ELF-1 (cell line): ENCODE data around the gene KLLN.
"Not testable (repeated sequence)": the region's sequence is repeated elsewhere in the genome, so short reads cannot be mapped to it uniquely, and the experiment has no call there.

ENCODE experiments used
- DNase-seq: peaks from one replicate; pipeline ENCODE4 v3.0.0-alpha.2; 2016; ENCODE audit warnings: low read depth, low spot score

Gene KLLN

GRCh38 chr10:87842776-87843497 lies 20.4 kb downstream of the KLLN start:
- DNase-seq, result no peak

- no peak for DNase-seq
These were observed 21.1 kb downstream of the KLLN start for GRCh38 chr10:87842220-87842641.

- DNase-seq, result no peak
These were observed 22.1 kb downstream of the KLLN start for GRCh38 chr10:87841186-87841585.

GRCh38 chr10:87838650-87839049 lies 24.7 kb downstream of the KLLN start:
- no peak for DNase-seq

- no peak for DNase-seq
These were observed 25.9 kb downstream of the KLLN start for GRCh38 chr10:87837445-87837844.

GRCh38 chr10:87836098-87836497 lies 27.2 kb downstream of the KLLN start:
- no peak for DNase-seq

- DNase-seq, result no peak
These were observed 33.2 kb downstream of the KLLN start for GRCh38 chr10:87829986-87830729.

GRCh38 chr10:87829051-87829450 lies 34.3 kb downstream of the KLLN start:
- DNase-seq, result not testable (repeated sequence)

GRCh38 chr10:87827681-87828080 lies 35.7 kb downstream of the KLLN start:
- no peak for DNase-seq

GRCh38 chr10:87826653-87827052 lies 36.7 kb downstream of the KLLN start:
- no peak for DNase-seq

- no peak for DNase-seq
These were observed 44.1 kb downstream of the KLLN start for GRCh38 chr10:87819289-87819585.

GRCh38 chr10:87818505-87819288 lies 44.6 kb downstream of the KLLN start:
- DNase-seq, result peak; percentile 61

- DNase-seq, result peak; percentile 95
These were observed 45.5 kb downstream of the KLLN start, which contains the start of gene ATAD1 for GRCh38 chr10:87817609-87818504. Gene ATAD1, minus strand, starts transcription at chr10:87818226. Its CDS starts 3,627 bp downstream, at chr10:87814599.

- DNase-seq, result no peak
These were observed 46.3 kb downstream of the KLLN start for GRCh38 chr10:87816898-87817608.

- no peak for DNase-seq
These were observed 47.0 kb downstream of the KLLN start for GRCh38 chr10:87816163-87816897.
